ENCODE measurements around the gene PSMB3.
"Not testable (repeated sequence)": the region's sequence is repeated elsewhere in the genome, so short reads cannot be mapped to it uniquely, and the experiment has no call there.

PSMB3 gene

DNA sequence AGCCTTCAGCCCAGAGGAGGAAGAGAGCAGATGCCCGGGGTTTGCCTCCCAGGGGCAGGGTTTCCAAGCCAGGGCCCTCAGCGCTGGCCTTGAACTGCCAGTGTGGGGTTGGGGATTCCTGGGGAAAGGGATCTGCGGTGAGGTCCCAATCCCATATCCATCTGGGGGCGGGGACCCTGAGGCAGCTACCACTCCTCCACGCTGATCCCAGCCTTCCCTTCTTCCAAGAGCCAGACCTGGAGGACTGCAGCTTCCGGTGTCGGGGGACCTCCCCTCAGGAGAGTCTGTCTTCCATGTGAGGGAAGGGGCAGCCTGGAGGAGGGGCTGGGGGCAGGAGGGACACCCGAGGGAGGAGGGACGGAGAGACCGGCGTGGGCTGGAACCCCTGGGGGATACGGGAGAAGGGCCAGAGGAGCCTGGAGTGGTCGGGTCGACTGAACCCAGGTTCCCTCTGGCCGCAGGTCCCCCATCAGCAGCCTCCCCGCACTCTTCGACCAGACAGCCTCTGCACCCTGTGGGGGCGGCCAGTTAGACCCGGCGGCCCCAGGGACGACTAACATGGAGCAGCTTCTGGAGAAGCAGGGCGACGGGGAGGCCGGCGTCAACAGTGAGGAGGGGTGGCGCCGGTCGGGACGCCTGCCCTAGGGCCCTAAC lies 33.1 kb upstream of the PSMB3 start:
- H3K27ac ChIP-seq: peak overlapping the region; percentile 16
- TF ChIP-seq ZFX (IDR thresholded peaks at IDR 0.05): no peak
- TF ChIP-seq, protein P1, sequence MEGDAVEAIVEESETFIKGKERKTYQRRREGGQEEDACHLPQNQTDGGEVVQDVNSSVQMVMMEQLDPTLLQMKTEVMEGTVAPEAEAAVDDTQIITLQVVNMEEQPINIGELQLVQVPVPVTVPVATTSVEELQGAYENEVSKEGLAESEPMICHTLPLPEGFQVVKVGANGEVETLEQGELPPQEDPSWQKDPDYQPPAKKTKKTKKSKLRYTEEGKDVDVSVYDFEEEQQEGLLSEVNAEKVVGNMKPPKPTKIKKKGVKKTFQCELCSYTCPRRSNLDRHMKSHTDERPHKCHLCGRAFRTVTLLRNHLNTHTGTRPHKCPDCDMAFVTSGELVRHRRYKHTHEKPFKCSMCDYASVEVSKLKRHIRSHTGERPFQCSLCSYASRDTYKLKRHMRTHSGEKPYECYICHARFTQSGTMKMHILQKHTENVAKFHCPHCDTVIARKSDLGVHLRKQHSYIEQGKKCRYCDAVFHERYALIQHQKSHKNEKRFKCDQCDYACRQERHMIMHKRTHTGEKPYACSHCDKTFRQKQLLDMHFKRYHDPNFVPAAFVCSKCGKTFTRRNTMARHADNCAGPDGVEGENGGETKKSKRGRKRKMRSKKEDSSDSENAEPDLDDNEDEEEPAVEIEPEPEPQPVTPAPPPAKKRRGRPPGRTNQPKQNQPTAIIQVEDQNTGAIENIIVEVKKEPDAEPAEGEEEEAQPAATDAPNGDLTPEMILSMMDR (conservative IDR thresholded peaks at IDR 0.05): no peak

DNA sequence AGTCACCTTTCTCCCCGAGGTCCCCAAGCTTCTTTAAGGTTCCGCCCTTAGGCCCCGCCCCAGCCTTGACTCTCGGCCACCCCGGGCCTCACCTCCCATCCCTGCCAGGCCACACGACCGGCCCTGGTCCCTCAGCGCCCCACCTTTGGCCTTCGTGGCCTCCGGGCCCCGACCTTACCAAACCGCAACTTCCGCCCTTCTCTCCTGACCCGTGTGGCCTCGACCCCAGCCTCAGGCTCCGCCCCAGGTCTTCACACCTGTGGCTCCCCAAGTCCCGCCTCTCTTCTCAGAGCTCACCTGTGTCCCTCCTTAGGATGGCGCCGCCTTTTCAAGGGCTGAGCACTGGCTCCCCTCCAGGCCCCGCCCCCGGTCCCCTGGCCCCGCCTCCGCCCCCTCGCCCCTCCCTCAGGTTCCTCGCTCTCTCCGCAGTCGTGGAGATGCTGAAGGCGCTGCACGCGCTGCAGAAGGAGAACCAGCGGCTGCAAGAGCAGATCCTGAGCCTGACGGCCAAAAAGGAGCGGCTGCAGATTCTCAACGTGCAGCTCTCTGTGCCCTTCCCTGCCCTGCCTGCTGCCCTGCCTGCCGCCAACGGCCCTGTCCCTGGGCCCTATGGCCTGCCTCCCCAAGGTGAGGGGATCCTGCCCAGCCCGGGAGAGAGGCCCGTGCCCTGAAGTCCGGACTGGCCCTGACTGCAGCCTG lies 32.4 kb upstream of the PSMB3 start:
- no peak for TF ChIP-seq ZFX (IDR thresholded peaks at IDR 0.05)
- TF ChIP-seq, protein P1 (conservative IDR thresholded peaks at IDR 0.05): no peak
- H3K27ac ChIP-seq: no peak overlapping the region

DNA sequence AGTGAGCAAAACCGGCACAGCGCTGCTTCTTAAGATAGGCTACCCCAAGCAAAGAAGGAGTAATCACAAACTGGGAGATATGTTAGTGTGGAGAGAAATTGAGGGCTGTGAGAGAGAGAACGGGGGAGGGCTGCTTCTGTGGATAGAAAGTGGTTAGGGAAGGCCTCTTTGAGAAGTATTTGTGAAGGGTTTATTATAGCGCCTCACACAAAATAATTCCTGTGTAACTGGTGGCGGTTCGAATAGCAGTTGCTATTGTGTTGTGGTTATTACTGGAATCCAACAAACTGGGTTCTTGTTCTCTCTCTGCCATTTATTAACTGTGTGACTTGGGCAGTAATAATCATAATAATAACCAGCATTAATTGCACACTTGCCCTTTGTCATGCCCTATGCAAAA lies 31.6 kb upstream of the PSMB3 start:
- TF ChIP-seq, protein P1 (conservative IDR thresholded peaks at IDR 0.05): no peak
- no peak for TF ChIP-seq ZFX (IDR thresholded peaks at IDR 0.05)
- H3K27ac ChIP-seq: no peak overlapping the region

DNA sequence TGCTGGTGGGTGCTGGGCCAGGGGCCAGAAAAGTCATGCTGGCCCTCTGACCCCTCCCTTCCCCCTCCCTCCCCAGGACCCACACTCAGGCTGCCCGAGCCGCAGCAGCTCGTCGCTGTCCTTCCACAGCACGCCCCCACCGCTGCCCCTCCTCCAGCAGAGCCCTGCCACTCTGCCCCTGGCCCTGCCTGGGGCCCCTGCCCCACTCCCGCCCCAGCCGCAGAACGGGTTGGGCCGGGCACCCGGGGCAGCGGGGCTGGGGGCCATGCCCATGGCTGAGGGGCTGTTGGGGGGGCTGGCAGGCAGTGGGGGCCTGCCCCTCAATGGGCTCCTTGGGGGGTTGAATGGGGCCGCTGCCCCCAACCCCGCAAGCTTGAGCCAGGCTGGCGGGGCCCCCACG lies 30.7 kb upstream of the PSMB3 start:
- no peak overlapping the region for H3K27ac ChIP-seq
- TF ChIP-seq, protein P1 (conservative IDR thresholded peaks at IDR 0.05): no peak
- TF ChIP-seq ZFX (IDR thresholded peaks at IDR 0.05): no peak

DNA sequence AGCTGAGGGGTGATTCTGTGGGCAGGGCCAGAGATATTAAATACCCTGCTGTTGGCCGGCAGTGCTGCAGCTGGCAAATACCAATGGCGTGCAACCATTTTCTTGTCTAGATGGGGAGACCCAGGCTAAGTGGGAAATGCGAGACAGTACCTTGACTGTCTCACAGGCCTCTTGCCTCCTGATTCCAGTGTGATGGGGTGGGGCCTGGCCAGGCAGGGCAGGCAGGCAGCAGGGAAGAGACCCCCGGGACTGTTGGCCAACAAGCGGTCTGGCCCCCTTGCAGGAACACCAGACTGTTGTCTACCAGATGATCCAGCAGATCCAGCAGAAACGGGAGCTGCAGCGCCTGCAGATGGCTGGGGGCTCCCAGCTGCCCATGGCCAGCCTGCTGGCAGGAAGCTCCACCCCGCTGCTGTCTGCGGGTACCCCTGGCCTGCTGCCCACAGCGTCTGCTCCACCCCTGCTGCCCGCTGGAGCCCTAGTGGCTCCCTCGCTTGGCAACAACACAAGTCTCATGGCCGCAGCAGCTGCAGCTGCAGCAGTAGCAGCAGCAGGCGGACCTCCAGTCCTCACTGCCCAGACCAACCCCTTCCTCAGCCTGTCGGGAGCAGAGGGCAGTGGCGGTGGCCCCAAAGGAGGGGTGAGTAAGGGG lies 28.1 kb upstream of the PSMB3 start:
- TF ChIP-seq ZFX (IDR thresholded peaks at IDR 0.05): no peak
- TF ChIP-seq, protein P1 (conservative IDR thresholded peaks at IDR 0.05): no peak
- no peak overlapping the region for H3K27ac ChIP-seq

DNA sequence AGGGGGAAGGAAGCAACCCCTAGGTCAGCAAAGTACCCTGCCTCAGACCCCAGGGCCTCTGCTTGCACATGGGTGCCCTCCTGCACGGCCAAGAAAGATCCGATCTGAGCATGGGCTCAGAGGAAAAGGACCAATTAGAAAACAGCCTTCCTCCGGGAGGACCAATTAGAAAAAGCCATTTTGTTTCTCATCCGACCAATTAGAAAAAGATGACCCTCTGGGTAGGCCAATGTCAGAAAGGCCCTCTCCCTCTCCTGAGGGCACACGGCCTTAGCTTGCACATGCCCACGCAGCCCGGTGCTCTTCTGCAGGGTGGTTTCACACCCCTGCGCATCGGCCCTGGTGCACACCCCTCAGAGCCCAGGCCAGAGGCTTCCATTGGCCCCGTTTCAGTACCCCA lies 27.5 kb upstream of the PSMB3 start:
- TF ChIP-seq, protein P1 (conservative IDR thresholded peaks at IDR 0.05): no peak
- TF ChIP-seq ZFX (IDR thresholded peaks at IDR 0.05): no peak
- no peak overlapping the region for H3K27ac ChIP-seq

DNA sequence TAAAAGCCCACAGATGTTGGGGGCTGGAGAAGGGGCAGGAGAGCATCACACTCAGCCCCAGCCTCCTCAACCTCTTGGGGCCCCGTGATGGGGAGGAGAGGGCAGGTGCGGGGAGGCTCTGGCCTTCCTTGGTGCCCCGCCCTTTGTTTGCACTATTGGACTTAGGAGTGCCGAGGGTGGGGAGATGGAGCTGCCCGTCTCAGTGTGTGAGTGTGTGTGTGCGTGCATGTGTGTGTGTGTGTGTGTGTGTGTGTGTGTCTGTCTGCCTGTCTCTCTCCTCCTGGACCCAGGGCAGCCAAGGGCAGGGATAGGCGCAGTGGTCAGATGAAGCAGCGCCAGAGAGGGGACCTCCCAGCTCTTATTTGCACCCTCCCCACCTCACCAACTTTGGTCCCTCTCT lies 26.4 kb upstream of the PSMB3 start:
- H3K27ac ChIP-seq: not testable (repeated sequence)

Data from C4-2B (cell line).